K562 (cell line): ENCODE data around the gene CGNL1. TPM values are rescaled to one million over a fixed set of nuclear protein-coding genes. Genes with fewer than 3 reads are reported as not detected.

Source experiments
- ATAC-seq: fragments of 200-7000 bp; cut with Tn5 transposase; 3 replicates; pipeline ENCODE4 v1.9.1; 2020; ENCODE audit warnings: moderate library complexity
- BruUV-seq: library from RNA; stranded (reverse); fragments of 400-500 nt; replicated peaks from 2 replicates; lab custom pipeline; 2021; lab: Mats Ljungman, UMichigan
- CTCF ChIA-PET: fragments of 300-600 bp; formaldehyde crosslinking; extraction: SDS; loops from one replicate; lab custom pipeline; 2021; ENCODE audit warnings: low intra/inter-chr PET ratio; lab: Yijun Ruan, JAX
- POLR2A ChIA-PET: fragments of 300-600, 350-650 bp; sonication (Branson Sonifier 250); formaldehyde crosslinking; extraction: SDS; loops from one replicate; lab custom pipeline; 2021; ENCODE audit warnings: antibody characterized with exemption, inconsistent platforms; lab: Yijun Ruan, JAX
- DNase-seq, 4 experiments: peaks; one replicate each; pipeline versions ENCODE4 v3.0.0 to v3.0.0-alpha.2; 2011 to 2018; ENCODE audit warnings: low spot score in 3 of 4, mixed read lengths in 3 of 4; ENCODE audit errors: extremely low read depth in 1 of 4
- FAIRE-seq: peaks from 2 replicates; lab custom pipeline; 2011; peaks lifted over from hg19 to GRCh38; lab: Jason Lieb, UNC
- H2AFZ ChIP-seq: 2 replicates; pipeline ENCODE4 v1.6.0; 2011; ENCODE audit warnings: low read depth, low read length, control low read depth, inconsistent platforms
- H3K27ac ChIP-seq: fragments of 200-600 bp; 3 replicates; pipeline ENCODE4 v1.8.0; 2011; ENCODE audit warnings: low read depth, mild to moderate bottlenecking, control low read depth, inconsistent platforms, low read length, moderate library complexity, mixed read lengths; ENCODE audit errors: extremely low read depth
- H3K27me3 ChIP-seq, 2 experiments: fragments of 300-600 bp in 1 of 2; 2 replicates in 1 of 2; 3 replicates in 1 of 2; pipeline versions ENCODE4 v1.6.0 to v1.8.0; 2011; ENCODE audit warnings: inconsistent platforms in 2 of 2, low read length in 2 of 2, mild to moderate bottlenecking in 1 of 2, mixed read lengths in 1 of 2, moderate library complexity in 1 of 2; ENCODE audit not compliant: control insufficient read depth in 2 of 2, insufficient read depth in 2 of 2
- H3K36me3 ChIP-seq: fragments of 300-600 bp; 3 replicates; pipeline ENCODE4 v1.8.0; 2011; ENCODE audit warnings: mild to moderate bottlenecking, low read length, inconsistent platforms; ENCODE audit not compliant: control insufficient read depth, insufficient read depth
- H3K4me1 ChIP-seq, 2 experiments: fragments of 200-600 bp in 1 of 2; replicated peaks in 1 of 2; 2 replicates in 1 of 2; 3 replicates in 1 of 2; pipeline versions ENCODE4 v1.5.1 to v1.8.0; 2011; ENCODE audit warnings: inconsistent platforms in 2 of 2, low read length in 2 of 2, mild to moderate bottlenecking in 1 of 2, mixed read lengths in 1 of 2, moderate library complexity in 1 of 2; ENCODE audit not compliant: control insufficient read depth in 2 of 2, insufficient read depth in 2 of 2
- H3K4me2 ChIP-seq: 2 replicates; pipeline ENCODE4 v1.6.1; 2011; ENCODE audit warnings: low read length, control low read depth, inconsistent platforms, mixed read lengths; ENCODE audit not compliant: insufficient read depth
- H3K4me3 ChIP-seq: fragments of 200-600 bp; sonication (generic), shearing (Covaris generic); 2 replicates; pipeline ENCODE4 v1.5.1; 2016; ENCODE audit warnings: control low read depth, inconsistent platforms
- H3K79me2 ChIP-seq: fragments of 200-600 bp; 3 replicates; pipeline ENCODE4 v1.8.0; 2011; ENCODE audit warnings: low read length, inconsistent platforms; ENCODE audit not compliant: control insufficient read depth, insufficient read depth
- H3K9ac ChIP-seq, 2 experiments: 2 replicates each; pipeline versions ENCODE4 v1.6.0 to v1.6.1; 2011; ENCODE audit warnings: low read depth in 2 of 2, low read length in 2 of 2, control low read depth in 1 of 2, inconsistent platforms in 1 of 2, mild to moderate bottlenecking in 1 of 2, mixed read lengths in 1 of 2; ENCODE audit not compliant: insufficient read depth in 1 of 2
- H3K9me1 ChIP-seq: one replicate; pipeline ENCODE4 v1.6.0; 2011; ENCODE audit warnings: inconsistent platforms, mild to moderate bottlenecking, low read length, moderate library complexity; ENCODE audit not compliant: control insufficient read depth, insufficient read depth
- H3K9me3 ChIP-seq: replicated peaks from 2 replicates; pipeline ENCODE4 v1.5.1; 2011; ENCODE audit warnings: low read depth, low read length, inconsistent platforms; ENCODE audit not compliant: control insufficient read depth, insufficient read depth
- H4K20me1 ChIP-seq: replicated peaks from 2 replicates; pipeline ENCODE4 v1.6.1; 2011; ENCODE audit warnings: low read length, inconsistent platforms, mixed read lengths; ENCODE audit not compliant: control insufficient read depth, insufficient read depth
- GATA2 ChIP-seq: sonication (generic); formaldehyde crosslinking; IDR thresholded peaks from 2 replicates; pipeline ENCODE4 v1.4.0; 2020; ENCODE audit warnings: mild to moderate bottlenecking, missing genetic modification reagents
- KDM2B ChIP-seq: fragments of 250-450 bp; sonication (Bioruptor Pico); IDR thresholded peaks from 2 replicates; pipeline ENCODE4 v1.8.0; 2021; ENCODE audit warnings: mild to moderate bottlenecking, moderate library complexity
- MAX ChIP-seq: sonication (generic); formaldehyde crosslinking; IDR thresholded peaks from 2 replicates; pipeline ENCODE4 v1.9.0; 2022; ENCODE audit warnings: mild to moderate bottlenecking, missing genetic modification reagents
- MCM2 ChIP-seq: fragments of 450-650 bp; IDR thresholded peaks from 2 replicates; pipeline ENCODE4 v1.6.1; 2017; ENCODE audit warnings: low read depth, mild to moderate bottlenecking
- MCM5 ChIP-seq: fragments of 450-650 bp; IDR thresholded peaks from 2 replicates; pipeline ENCODE4 v1.6.1; 2016; ENCODE audit warnings: low read depth
- PHB2 ChIP-seq: fragments of 450-650 bp; IDR thresholded peaks from 2 replicates; pipeline ENCODE4 v1.6.1; 2017; ENCODE audit warnings: low read depth
- PRDM10 ChIP-seq: fragments of 450-650 bp; IDR thresholded peaks from 2 replicates; pipeline ENCODE4 v1.6.1; 2018; ENCODE audit not compliant: partially characterized antibody
- PTRF ChIP-seq: fragments of 450-650 bp; IDR thresholded peaks from 2 replicates; pipeline ENCODE4 v1.6.1; 2016; ENCODE audit warnings: mild to moderate bottlenecking, missing genetic modification characterization, missing compliant biosample characterization
- SLC30A9 ChIP-seq: fragments of 250-450 bp; sonication (Bioruptor Pico); IDR thresholded peaks from 2 replicates; pipeline ENCODE4 v1.8.0; 2022; ENCODE audit warnings: mild to moderate bottlenecking, moderate library complexity
- SUPT5H ChIP-seq: fragments of 450-650 bp; IDR thresholded peaks from 2 replicates; pipeline ENCODE4 v1.6.1; 2016
- ZNF408 ChIP-seq: fragments of 250-450 bp; sonication (Bioruptor Pico); IDR thresholded peaks from 2 replicates; pipeline ENCODE4 v1.4.0; 2020; ENCODE audit warnings: low read depth, mild to moderate bottlenecking, moderate library complexity
- WGBS: fragments of 100-300 bp; shearing (Covaris generic); methylation state at CpG from one replicate; pipeline ENCODE4 v1.1.6; 2016; ENCODE audit warnings: low coverage, mixed read lengths; ENCODE audit not compliant: insufficient coverage; ENCODE audit errors: missing lambda C conversion rate; 5-methylcytosine and 5-hydroxymethylcytosine counted together
- in situ Hi-C: fragments of 300-500 bp; cut with MboI; formaldehyde crosslinking; loops from 4 replicates; pipeline ENCODE4 v1.15.0; 2018; ENCODE audit warnings: inconsistent platforms, mixed read lengths
- intact Hi-C: fragments of 100-400 bp; cut with micrococcal nuclease; formaldehyde crosslinking; loops from 2 replicates; pipeline ENCODE4 v1.14.2; 2022
- polyA plus RNA-seq, 8 experiments: library from polyadenylated mRNA; depleted of rRNA in 4 of 8; stranded (reverse) in 5 of 8; unstranded in 3 of 8; fragments of >200 nt; fragmentation: Nextera tagmentation in 2 of 8; fragmentation: Illumina TruSeq in 1 of 8; extraction: Ambion mirVana in 2 of 8; extraction: Trizol in 1 of 8; gene quantifications; 2 replicates each; pipeline versions ENCODE4 v1.2.1 to v1.2.3, GENCODE V29; 2011 to 2014; ENCODE audit warnings: inconsistent platforms in 1 of 8, missing spikeins in 1 of 8
- total RNA-seq, 7 experiments: library from RNA; depleted of rRNA in 6 of 7; stranded (reverse); fragments of >200 nt in 6 of 7; fragmentation: Illumina TruSeq in 2 of 7; extraction: Trizol in 2 of 7; gene quantifications; 2 replicates each; pipeline versions ENCODE4 v1.2.1 to v1.2.3, GENCODE V29; 2011 to 2021; ENCODE audit warnings: low replicate concordance in 1 of 7

Gene CGNL1
- total and polyA plus RNA-seq, 9 of the 15 experiments (the other 6 are each of a cell fraction or from before 2014, with no cell fraction given): 0.01 to 0.07 TPM; not detected in 7

- intact Hi-C loops: no loop called here
- CTCF ChIA-PET: no interaction called here
Measured at GRCh38 chr15:57477736-57478522, 101.6 kb downstream of the CGNL1 start.

GRCh38 chr15:57479005-57479404, 102.7 kb downstream of the CGNL1 start:
- in situ Hi-C loops (no loop called here), intact Hi-C loops (no loop called here)
- no peak for DNase-seq
- H3K27me3 ChIP-seq: peaks cover 12 to 40% of the 10 kb centered on the region in 2 experiments; a peak in 4 of 5 replicates
- WGBS: 0% methylated on average over 1 of the region's 1 CpG
- no peak for ATAC-seq
- BruUV-seq: no TSS peak
- no peaks in the 10 kb centered on the region for H3K4me1 ChIP-seq
- H3K4me2 ChIP-seq: no peak overlapping the region
- no peak overlapping the region for H2AFZ ChIP-seq
- no peaks in the 10 kb centered on the region for H4K20me1 ChIP-seq
- no peak overlapping the region for H3K27ac ChIP-seq
- no peaks in the 10 kb centered on the region for H3K9me1 ChIP-seq
- no peaks in the 10 kb centered on the region for H3K36me3 ChIP-seq
- no peak for FAIRE-seq
- H3K9ac ChIP-seq: no peak overlapping the region
- ChIA-PET POLR2A (no interaction called here), CTCF (interaction anchor here (0.6 kb wide), 1 partner anchor 11 kb away, joined by 3 read pairs; no protein-coding TSS in a partner anchor)
- no peaks in the 10 kb centered on the region for H3K79me2 ChIP-seq
- H3K9me3 ChIP-seq: no peaks in the 10 kb centered on the region
- H3K4me3 ChIP-seq: no peak overlapping the region
- no peak for TF ChIP-seq MCM5
- no peak for TF ChIP-seq PHB2
- TF ChIP-seq GATA2 (CRISPR knock-in tag): no peak
- no peak for TF ChIP-seq PRDM10
- TF ChIP-seq MAX (CRISPR knock-in tag): no peak
- TF ChIP-seq ZNF408: no peak
- TF ChIP-seq MCM2: no peak
- no peak for TF ChIP-seq KDM2B (CRISPR knock-in tag)
- no peak for TF ChIP-seq SUPT5H
- no peak for TF ChIP-seq SLC30A9 (CRISPR knock-in tag)

More at GRCh38 chr15:57477736-57478522, 101.6 kb downstream of the CGNL1 start:
- Histone ChIP-seq H3K9ac (no peak overlapping the region), H3K9me3 (no peaks in the 10 kb centered on the region), H2AFZ (no peak overlapping the region), H3K79me2 (no peaks in the 10 kb centered on the region), H3K36me3 (no peaks in the 10 kb centered on the region), H3K9me1 (no peaks in the 10 kb centered on the region), H3K4me2 (no peak overlapping the region), H4K20me1 (no peaks in the 10 kb centered on the region), H3K27ac (no peak overlapping the region), H3K27me3 (peaks cover 15 to 40% of the 10 kb centered on the region in 2 experiments; a peak in 4 of 5 replicates), H3K4me3 (no peak overlapping the region), H3K4me1 (no peaks in the 10 kb centered on the region)
- TF ChIP-seq PTRF (tag): no peak
- no TSS peak for BruUV-seq
- WGBS: 1% methylated on average over 9 of the region's 9 CpGs
- FAIRE-seq (no peak), DNase-seq (no peak), ATAC-seq (no peak)
- in situ Hi-C loops: no loop called here
- POLR2A ChIA-PET: interaction anchor here (1.4 kb wide), 1 partner anchor 14 kb away, joined by 4 read pairs; no protein-coding TSS in a partner anchor
